ENCODE data around the gene DPP4. TPM values are rescaled to one million over a fixed set of nuclear protein-coding genes. Genes with fewer than 3 reads are reported as not detected.
A peak's percentile ranks its signal among the peaks of the same experiment; 100 is the strongest.

Gene DPP4
- total RNA-seq, 1 experiment from 2014 or later: 0.80 TPM

DNA sequence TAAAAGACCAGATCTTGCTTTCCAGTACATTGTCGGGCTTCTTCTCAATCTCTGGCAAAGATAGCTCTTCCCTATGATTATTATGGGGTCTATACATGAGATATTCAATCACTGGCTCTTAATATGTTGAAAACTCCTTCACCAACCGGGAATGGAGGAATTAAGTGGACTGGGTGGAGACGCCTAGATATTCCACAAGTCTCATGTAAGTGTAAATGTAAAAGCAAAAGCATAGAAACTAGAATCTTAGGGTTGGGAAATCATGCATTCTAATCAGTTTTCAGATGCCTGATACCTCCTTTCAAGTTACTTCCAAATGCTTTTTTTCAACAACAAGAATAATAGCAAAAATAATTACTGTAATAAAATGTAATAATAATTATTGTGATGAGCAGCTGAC is 38.0 kb downstream of the DPP4 start:
- Histone ChIP-seq H3K27ac (ENCODE audit: low read depth, low read length, poor library complexity, severe bottlenecking) (no peak overlapping the region), H3K4me1 (ENCODE audit: insufficient read depth, low read length, poor library complexity, severe bottlenecking) (no peaks in the 10 kb centered on the region), H3K27me3 (replicated peaks; ENCODE audit: insufficient read depth, low read depth, low read length, poor library complexity) (no peaks in the 10 kb centered on the region), H3K4me3 (ENCODE audit: low read depth, low read length, poor library complexity, severe bottlenecking) (no peak overlapping the region), H3K36me3 (ENCODE audit: insufficient read depth, low read length, poor library complexity, severe bottlenecking) (no peaks in the 10 kb centered on the region), H3K9me3 (ENCODE audit: low read depth, low read length, poor library complexity, severe bottlenecking) (no peaks in the 10 kb centered on the region)
- ChIA-PET POLR2A (ENCODE audit: low non-redundant PET) (no interaction called here), CTCF (no interaction called here)
- DNase-seq (ENCODE audit: low spot score): no peak
- intact Hi-C loops (cut with micrococcal nuclease; ENCODE audit: unreplicated experiment): no loop called here
- no peak for TF ChIP-seq EZH2 (IDR thresholded peaks at IDR 0.05; ENCODE audit: borderline replicate concordance, low read depth, low read length, poor library complexity, severe bottlenecking)
- TF ChIP-seq, protein P1, sequence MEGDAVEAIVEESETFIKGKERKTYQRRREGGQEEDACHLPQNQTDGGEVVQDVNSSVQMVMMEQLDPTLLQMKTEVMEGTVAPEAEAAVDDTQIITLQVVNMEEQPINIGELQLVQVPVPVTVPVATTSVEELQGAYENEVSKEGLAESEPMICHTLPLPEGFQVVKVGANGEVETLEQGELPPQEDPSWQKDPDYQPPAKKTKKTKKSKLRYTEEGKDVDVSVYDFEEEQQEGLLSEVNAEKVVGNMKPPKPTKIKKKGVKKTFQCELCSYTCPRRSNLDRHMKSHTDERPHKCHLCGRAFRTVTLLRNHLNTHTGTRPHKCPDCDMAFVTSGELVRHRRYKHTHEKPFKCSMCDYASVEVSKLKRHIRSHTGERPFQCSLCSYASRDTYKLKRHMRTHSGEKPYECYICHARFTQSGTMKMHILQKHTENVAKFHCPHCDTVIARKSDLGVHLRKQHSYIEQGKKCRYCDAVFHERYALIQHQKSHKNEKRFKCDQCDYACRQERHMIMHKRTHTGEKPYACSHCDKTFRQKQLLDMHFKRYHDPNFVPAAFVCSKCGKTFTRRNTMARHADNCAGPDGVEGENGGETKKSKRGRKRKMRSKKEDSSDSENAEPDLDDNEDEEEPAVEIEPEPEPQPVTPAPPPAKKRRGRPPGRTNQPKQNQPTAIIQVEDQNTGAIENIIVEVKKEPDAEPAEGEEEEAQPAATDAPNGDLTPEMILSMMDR (conservative IDR thresholded peaks at IDR 0.05; ENCODE audit: low read depth, low read length): no peak
- no TSS peak for BruUV-seq (replicated peaks)

DNA sequence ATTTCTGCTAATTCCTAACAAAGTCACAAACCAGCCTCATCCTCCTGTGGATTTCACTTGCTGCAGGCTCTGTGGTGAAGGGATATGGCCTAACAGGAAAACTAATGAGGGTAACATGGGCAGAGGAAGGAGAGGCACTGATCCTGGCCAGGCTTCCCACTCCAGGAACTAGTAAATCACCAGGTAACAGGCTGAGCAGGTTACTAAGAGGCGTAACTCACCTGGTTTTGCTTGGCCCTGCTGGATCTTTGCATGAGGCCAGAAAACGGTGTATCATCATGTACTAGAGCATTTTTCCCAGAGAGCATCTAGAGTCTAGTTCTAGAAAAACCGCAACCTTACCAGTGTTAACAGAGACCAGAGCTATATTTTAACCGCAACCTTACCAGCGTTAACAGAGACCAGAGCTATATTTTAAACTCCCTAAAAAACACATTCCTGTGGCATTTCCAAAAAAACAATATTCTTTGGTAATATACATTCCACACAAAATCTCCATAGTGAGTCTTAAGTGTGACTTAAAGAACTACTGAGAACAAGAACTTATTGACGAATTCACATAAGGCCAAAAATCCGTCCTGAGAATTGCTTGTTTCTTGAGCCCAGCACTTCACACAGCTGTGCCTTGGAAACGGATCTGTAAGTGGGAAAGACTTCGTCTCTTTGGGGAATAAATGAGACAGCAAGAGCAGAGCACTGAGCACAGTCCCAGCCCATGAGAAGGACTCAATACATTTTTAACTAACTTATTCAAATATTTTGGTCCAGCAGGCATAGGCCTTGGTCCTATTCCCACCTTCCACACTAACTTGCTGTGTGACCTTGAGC is 43.4 kb downstream of the DPP4 start:
- Histone ChIP-seq H3K27me3 (replicated peaks; ENCODE audit: insufficient read depth, low read depth, low read length, poor library complexity) (no peaks in the 10 kb centered on the region), H3K4me1 (ENCODE audit: insufficient read depth, low read length, poor library complexity, severe bottlenecking) (no peaks in the 10 kb centered on the region), H3K27ac (ENCODE audit: low read depth, low read length, poor library complexity, severe bottlenecking) (no peak overlapping the region), H3K4me3 (ENCODE audit: low read depth, low read length, poor library complexity, severe bottlenecking) (no peak overlapping the region), H3K9me3 (ENCODE audit: low read depth, low read length, poor library complexity, severe bottlenecking) (no peaks in the 10 kb centered on the region), H3K36me3 (ENCODE audit: insufficient read depth, low read length, poor library complexity, severe bottlenecking) (no peaks in the 10 kb centered on the region)
- TF ChIP-seq EZH2 (IDR thresholded peaks at IDR 0.05; ENCODE audit: borderline replicate concordance, low read depth, low read length, poor library complexity, severe bottlenecking): no peak
- ChIA-PET CTCF (no interaction called here), POLR2A (ENCODE audit: low non-redundant PET) (no interaction called here)
- intact Hi-C loops (cut with micrococcal nuclease; ENCODE audit: unreplicated experiment): no loop called here
- BruUV-seq (replicated peaks): no TSS peak
- DNase-seq (ENCODE audit: low spot score): no peak

DNA sequence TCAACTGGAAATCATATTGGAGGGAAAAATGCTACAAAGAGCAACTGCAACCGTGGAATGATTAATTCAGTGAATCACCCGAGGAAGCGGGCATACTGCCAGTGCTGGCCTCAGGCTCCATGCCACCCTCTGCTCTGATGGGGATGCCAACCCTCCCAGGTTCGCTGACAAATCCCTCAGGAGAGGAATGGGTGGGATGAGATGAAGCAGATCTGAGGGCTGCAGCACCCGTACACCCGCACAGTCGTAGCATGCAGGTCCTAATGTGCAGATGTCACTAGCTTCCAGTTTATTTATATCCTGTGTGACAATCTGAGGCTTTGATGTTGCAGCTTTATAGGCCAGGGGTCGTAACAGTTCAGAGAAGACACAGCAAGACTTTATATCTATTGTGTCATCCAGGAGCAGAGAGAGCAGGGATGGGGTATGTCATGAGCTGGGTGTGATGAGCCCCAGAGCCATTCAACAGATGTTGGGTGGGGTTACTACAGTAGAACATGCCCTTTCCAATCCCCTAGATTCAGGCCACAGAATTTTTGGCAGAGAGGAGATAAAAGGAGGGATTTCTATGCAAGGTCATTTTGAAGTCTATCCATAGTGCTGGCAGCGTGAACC is 44.6 kb downstream of the DPP4 start:
- CTCF ChIA-PET: interaction anchor here (0.6 kb wide), 1 partner anchor 338 kb away, joined by 3 read pairs; no protein-coding TSS in a partner anchor
- H3K4me3 ChIP-seq (ENCODE audit: low read depth, low read length, poor library complexity, severe bottlenecking): no peak overlapping the region
- no peak overlapping the region for H3K27ac ChIP-seq (ENCODE audit: low read depth, low read length, poor library complexity, severe bottlenecking)
- H3K4me1 ChIP-seq (ENCODE audit: insufficient read depth, low read length, poor library complexity, severe bottlenecking): no peaks in the 10 kb centered on the region
- intact Hi-C loops (cut with micrococcal nuclease; ENCODE audit: unreplicated experiment): loop anchor here (5.0 kb wide), 1 partner anchor 1942 kb away; no protein-coding TSS in a partner anchor
- H3K36me3 ChIP-seq (ENCODE audit: insufficient read depth, low read length, poor library complexity, severe bottlenecking): no peaks in the 10 kb centered on the region
- H3K27me3 ChIP-seq (replicated peaks; ENCODE audit: insufficient read depth, low read depth, low read length, poor library complexity): no peaks in the 10 kb centered on the region
- no peaks in the 10 kb centered on the region for H3K9me3 ChIP-seq (ENCODE audit: low read depth, low read length, poor library complexity, severe bottlenecking)
- TF ChIP-seq, protein P1 (conservative IDR thresholded peaks at IDR 0.05; ENCODE audit: low read depth, low read length): no peak
- no peak for TF ChIP-seq EZH2 (IDR thresholded peaks at IDR 0.05; ENCODE audit: borderline replicate concordance, low read depth, low read length, poor library complexity, severe bottlenecking)
- no TSS peak for BruUV-seq (replicated peaks)
- DNase-seq (ENCODE audit: low spot score): peak; percentile 3
- POLR2A ChIA-PET (ENCODE audit: low non-redundant PET): no interaction called here

Data from A673 (cell line).